Testis (tissue), 2 donors: ENCODE measurements around the gene WASHC3.

Experiments
- CTCF ChIP-seq, 3 experiments: fragments of 450-650 bp in 2 of 3; fragments of 200-600 bp in 1 of 3; sonication (generic) in 1 of 3; IDR thresholded peaks; one replicate each; pipeline ENCODE4 v1.5.1; 2016 to 2019; ENCODE audit warnings: antibody characterized with exemption in 3 of 3, mild to moderate bottlenecking in 2 of 3, moderate library complexity in 1 of 3
- POLR2A ChIP-seq: fragments of 450-650 bp; IDR thresholded peaks from one replicate; pipeline ENCODE4 v1.6.1; 2017; ENCODE audit warnings: antibody characterized with exemption, mild to moderate bottlenecking, moderate library complexity

- TF ChIP-seq POLR2A = no peak
- TF ChIP-seq CTCF (IDR thresholded peaks at IDR 0.05) = no peak
Observed at GRCh38 chr12:102029141-102029540, 32.6 kb downstream of the WASHC3 start.
